ENCODE results near the gene SMIM30. TPM values are rescaled to one million over a fixed set of nuclear protein-coding genes. Genes with fewer than 3 reads are reported as not detected.

SMIM30 gene
- total RNA-seq, 1 experiment from 2014 or later = 32.3 TPM

GRCh38 chr7:113141803-113142202 lies 23.4 kb upstream of the SMIM30 start:
- no peak overlapping the region for H2BK5ac ChIP-seq (ENCODE audit: insufficient read length, low read length)
- H3K27me3 ChIP-seq (ENCODE audit: insufficient read depth, low read length) = no peaks in the 10 kb centered on the region
- Mint-ChIP-seq H3K4me1 (peaks cover 12 to 21% of the 10 kb centered on the region in 2 experiments), H3K36me3 (ENCODE audit: insufficient read depth in 1 of 3, low read depth in 3 of 3) (no peaks in the 10 kb centered on the region), H3K9me3 (no peaks in the 10 kb centered on the region), H3K4me3 (no peak overlapping the region), H3K27ac (no peak overlapping the region), H3K27me3 (ENCODE audit: low read depth) (peaks cover 10% of the 10 kb centered on the region)
- no peak overlapping the region for H3K23ac ChIP-seq (ENCODE audit: insufficient read length, low read depth, low read length)
- no peaks in the 10 kb centered on the region for H3K79me1 ChIP-seq (ENCODE audit: insufficient read depth, low read depth, low read length, poor library complexity, severe bottlenecking)
- no peak overlapping the region for H3K56ac ChIP-seq (ENCODE audit: insufficient read length, low read depth, low read length)
- H2BK20ac ChIP-seq (ENCODE audit: low read depth, low read length, poor library complexity, severe bottlenecking) = no peak overlapping the region
- H3K4ac ChIP-seq (ENCODE audit: low read depth, low read length) = no peak overlapping the region
- no peak overlapping the region for H3T11ph ChIP-seq (ENCODE audit: low read length)
- H4K20me1 ChIP-seq (ENCODE audit: control insufficient read depth, insufficient read depth, insufficient read length) = no peaks in the 10 kb centered on the region
- no peak overlapping the region for H2BK15ac ChIP-seq (ENCODE audit: low read depth, low read length)
- H3K18ac ChIP-seq (ENCODE audit: insufficient read length, low read depth, low read length) = no peak overlapping the region
- no peak overlapping the region for H4K5ac ChIP-seq (ENCODE audit: insufficient read length, low read depth, low read length)
- no peak overlapping the region for H3K9ac ChIP-seq (ENCODE audit: extremely low read depth, insufficient read length, low read length)
- no peak overlapping the region for H2BK120ac ChIP-seq (ENCODE audit: low read depth, low read length, poor library complexity, severe bottlenecking)
- no peak overlapping the region for H2AFZ ChIP-seq (ENCODE audit: low read length)
- DNase-seq = no peak
- H4K91ac ChIP-seq (ENCODE audit: insufficient read length, low read depth, low read length) = no peak overlapping the region
- no peak overlapping the region for H3K14ac ChIP-seq (ENCODE audit: insufficient read depth, low read length)
- H4K8ac ChIP-seq (replicated peaks; ENCODE audit: insufficient read length, low read depth, low read length) = no peak overlapping the region
- no peaks in the 10 kb centered on the region for H3K79me2 ChIP-seq (ENCODE audit: insufficient read depth, low read length)
- TF ChIP-seq CTCF (conservative IDR thresholded peaks at IDR 0.05) = no peak
- no peaks in the 10 kb centered on the region for H3K23me2 ChIP-seq (ENCODE audit: insufficient read length, low read depth, low read length, poor library complexity, severe bottlenecking)
- H3K27ac ChIP-seq (ENCODE audit: insufficient read length, low read depth, low read length) = no peak overlapping the region
- H3K4me2 ChIP-seq (ENCODE audit: insufficient read depth, insufficient read length, low read length) = no peak overlapping the region
- no peak overlapping the region for H2BK12ac ChIP-seq (ENCODE audit: insufficient read length, low read depth, low read length)
- H3K9me3 ChIP-seq (ENCODE audit: control insufficient read depth, low read depth, low read length) = no peaks in the 10 kb centered on the region
- no peak overlapping the region for H2AK5ac ChIP-seq (ENCODE audit: insufficient read length, low read length)
- peaks cover 2% of the 10 kb centered on the region; the same call in 1 of the 2 replicates for H3K4me1 ChIP-seq (ENCODE audit: insufficient read depth, low read length)

All from H9 (cell line).